ENCODE results near the gene HIVEP1. TPM values are rescaled to one million over a fixed set of nuclear protein-coding genes. Genes with fewer than 3 reads are reported as not detected.

HIVEP1 gene
- total RNA-seq, 6 experiments from 2014 or later, result 13.2 to 23.3 (median 17.8) TPM

GRCh38 chr6:12026833-12027232, 14.7 kb downstream of the HIVEP1 start:
- Histone ChIP-seq H3K27ac (no peak overlapping the region), H3K4me1 (peaks cover 0 to 17% (median 2%) of the 10 kb centered on the region in 4 donors), H3K27me3 (no peaks in the 10 kb centered on the region), H3K4me3 (no peak overlapping the region), H3K36me3 (no peaks in the 10 kb centered on the region), H3K9me3 (no peaks in the 10 kb centered on the region)
- ATAC-seq (no peak), DNase-seq (no peak)
- 100% methylated on average over 1 of the region's 1 CpG for WGBS (ENCODE audit: insufficient coverage, low coverage, low lambda C conversion rate, missing lambda C conversion rate)
- TF ChIP-seq POLR2A (IDR thresholded peaks at IDR 0.05) (no peak), CTCF (IDR thresholded peaks at IDR 0.05) (no peak)
- intact Hi-C loops (cut with DNase I), result no loop called here

GRCh38 chr6:12028213-12028612, 16.1 kb downstream of the HIVEP1 start:
- ATAC-seq, result no peak
- intact Hi-C loops (cut with DNase I), result no loop called here

GRCh38 chr6:12029979-12030737, 18.0 kb downstream of the HIVEP1 start:
- Histone ChIP-seq H3K27me3 (no peaks in the 10 kb centered on the region), H3K4me3 (no peak overlapping the region), H3K27ac (no peak overlapping the region), H3K4me1 (peaks cover 0 to 45% (median 7%) of the 10 kb centered on the region in 4 donors), H3K36me3 (no peaks in the 10 kb centered on the region), H3K9me3 (no peaks in the 10 kb centered on the region)
- TF ChIP-seq CTCF (IDR thresholded peaks at IDR 0.05), result no peak
- no peak for TF ChIP-seq POLR2A (IDR thresholded peaks at IDR 0.05)
- DNase-seq (no peak), ATAC-seq (no peak)
- WGBS (ENCODE audit: insufficient coverage, low coverage, low lambda C conversion rate, missing lambda C conversion rate), result 95% methylated on average over 3 of the region's 4 CpGs
- intact Hi-C loops (cut with DNase I), result no loop called here

More at GRCh38 chr6:12028213-12028612, 16.1 kb downstream of the HIVEP1 start:
- Histone ChIP-seq H3K36me3 (no peaks in the 10 kb centered on the region), H3K27me3 (no peaks in the 10 kb centered on the region), H3K9me3 (no peaks in the 10 kb centered on the region), H3K4me3 (no peak overlapping the region), H3K4me1 (peaks cover 0 to 26% (median 2%) of the 10 kb centered on the region in 4 donors), H3K27ac (no peak overlapping the region)
- WGBS (ENCODE audit: insufficient coverage, low coverage, low lambda C conversion rate, missing lambda C conversion rate), result 97% methylated on average over 2 of the region's 4 CpGs
- DNase-seq, result no peak
- TF ChIP-seq POLR2A (IDR thresholded peaks at IDR 0.05) (no peak), CTCF (IDR thresholded peaks at IDR 0.05) (no peak)

GRCh38 chr6:12030993-12031550, 19.0 kb downstream of the HIVEP1 start:
- WGBS (ENCODE audit: insufficient coverage, low coverage, low lambda C conversion rate, missing lambda C conversion rate), result 35% methylated on average over 2 of the region's 2 CpGs
- Histone ChIP-seq H3K27me3 (no peaks in the 10 kb centered on the region), H3K36me3 (no peaks in the 10 kb centered on the region), H3K4me3 (no peak overlapping the region), H3K9me3 (no peaks in the 10 kb centered on the region), H3K4me1 (peaks cover 0 to 45% (median 7%) of the 10 kb centered on the region in 4 donors), H3K27ac (peak overlapping the region in 1 of 3 donors; percentile 15)
- intact Hi-C loops (cut with DNase I), result no loop called here
- ATAC-seq (peak; percentile 74 to 89 (median 76)), DNase-seq (no peak)
- TF ChIP-seq CTCF (IDR thresholded peaks at IDR 0.05) (no peak), POLR2A (IDR thresholded peaks at IDR 0.05) (no peak)

All from right lobe of liver (tissue), 6 donors.